Cardiac muscle cell (in vitro differentiated cells and primary cell): Measurements from ENCODE around the gene PLB1. TPM values are rescaled to one million over a fixed set of nuclear protein-coding genes. Genes with fewer than 3 reads are reported as not detected.
A peak's percentile ranks its signal among the peaks of the same experiment; 100 is the strongest.

Source experiments
- DNase-seq, 2 donors: peaks; one replicate each; pipeline versions ENCODE4 v3.0.0 to v3.0.0-alpha.2; 2010 to 2017; ENCODE audit warnings: low read depth in 1 of 2, low spot score in 1 of 2
- H3K27ac ChIP-seq: fragments of 200-600 bp; sonication (generic); 2 replicates; pipeline ENCODE4 v1.5.1; 2016
- H3K27me3 ChIP-seq: fragments of 200-600 bp; sonication (generic); 2 replicates; pipeline ENCODE4 v1.6.0; 2016; ENCODE audit warnings: control low read depth
- H3K36me3 ChIP-seq: fragments of 200-600 bp; sonication (generic); 2 replicates; pipeline ENCODE4 v1.5.1; 2016; ENCODE audit warnings: control low read depth
- H3K4me1 ChIP-seq: fragments of 200-600 bp; sonication (generic); 2 replicates; pipeline ENCODE4 v1.8.1; 2017; ENCODE audit warnings: low read depth, mild to moderate bottlenecking, mixed run types
- H3K4me3 ChIP-seq: fragments of 200-600 bp; sonication (generic); 2 replicates; pipeline ENCODE4 v1.5.1; 2016; ENCODE audit warnings: mild to moderate bottlenecking
- H3K9me3 ChIP-seq: fragments of 200-600 bp; sonication (generic); 2 replicates; pipeline ENCODE4 v1.5.1; 2017; ENCODE audit warnings: low read depth, mild to moderate bottlenecking, control low read depth
- polyA plus RNA-seq: library from polyadenylated mRNA; unstranded; fragments of >200 nt; fragmentation: Nextera tagmentation; extraction: Ambion mirVana; gene quantifications from 2 replicates; pipeline ENCODE4 v1.2.1, GENCODE V29; 2016
- total RNA-seq: library from RNA; depleted of rRNA; stranded (reverse); fragments of >200 nt; gene quantifications from 2 replicates; pipeline ENCODE4 v1.2.3, GENCODE V29; 2016
- TF ChIP-seq, protein P1 (sequence below): IDR thresholded peaks from 2 replicates; pipeline ENCODE4 v1.5.1; 2012; ENCODE audit warnings: low read depth, mild to moderate bottlenecking, low read length

Gene PLB1
- total and polyA plus RNA-seq, 2 experiments from 2014 or later: 1.1 to 1.2 TPM

DNA sequence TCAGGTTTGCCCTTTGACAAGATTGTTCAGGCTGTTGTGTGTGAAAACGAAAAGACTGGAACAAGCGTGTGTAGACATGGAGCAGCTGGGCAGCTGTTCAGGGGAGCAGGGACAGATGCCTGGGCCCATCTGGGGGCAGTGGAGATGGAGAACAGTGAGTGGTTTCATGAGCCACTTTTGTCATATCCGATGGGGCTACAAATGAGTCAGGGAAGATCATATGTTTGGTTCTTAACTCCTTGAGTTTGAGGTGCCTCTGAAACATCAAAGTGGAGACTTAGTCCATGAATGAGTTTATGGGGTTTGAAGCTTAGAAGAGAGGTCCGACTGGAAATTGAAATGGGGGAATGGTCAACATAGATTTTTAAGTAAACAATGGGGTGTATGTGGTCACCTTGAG lies 9.3 kb upstream of the PLB1 start:
- no peaks in the 10 kb centered on the region for H3K9me3 ChIP-seq
- H3K27ac ChIP-seq: no peak overlapping the region
- TF ChIP-seq, protein P1, sequence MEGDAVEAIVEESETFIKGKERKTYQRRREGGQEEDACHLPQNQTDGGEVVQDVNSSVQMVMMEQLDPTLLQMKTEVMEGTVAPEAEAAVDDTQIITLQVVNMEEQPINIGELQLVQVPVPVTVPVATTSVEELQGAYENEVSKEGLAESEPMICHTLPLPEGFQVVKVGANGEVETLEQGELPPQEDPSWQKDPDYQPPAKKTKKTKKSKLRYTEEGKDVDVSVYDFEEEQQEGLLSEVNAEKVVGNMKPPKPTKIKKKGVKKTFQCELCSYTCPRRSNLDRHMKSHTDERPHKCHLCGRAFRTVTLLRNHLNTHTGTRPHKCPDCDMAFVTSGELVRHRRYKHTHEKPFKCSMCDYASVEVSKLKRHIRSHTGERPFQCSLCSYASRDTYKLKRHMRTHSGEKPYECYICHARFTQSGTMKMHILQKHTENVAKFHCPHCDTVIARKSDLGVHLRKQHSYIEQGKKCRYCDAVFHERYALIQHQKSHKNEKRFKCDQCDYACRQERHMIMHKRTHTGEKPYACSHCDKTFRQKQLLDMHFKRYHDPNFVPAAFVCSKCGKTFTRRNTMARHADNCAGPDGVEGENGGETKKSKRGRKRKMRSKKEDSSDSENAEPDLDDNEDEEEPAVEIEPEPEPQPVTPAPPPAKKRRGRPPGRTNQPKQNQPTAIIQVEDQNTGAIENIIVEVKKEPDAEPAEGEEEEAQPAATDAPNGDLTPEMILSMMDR: no peak
- H3K4me3 ChIP-seq: no peak overlapping the region
- H3K4me1 ChIP-seq: no peaks in the 10 kb centered on the region
- no peaks in the 10 kb centered on the region for H3K27me3 ChIP-seq
- no peak for DNase-seq
- no peaks in the 10 kb centered on the region for H3K36me3 ChIP-seq

DNA sequence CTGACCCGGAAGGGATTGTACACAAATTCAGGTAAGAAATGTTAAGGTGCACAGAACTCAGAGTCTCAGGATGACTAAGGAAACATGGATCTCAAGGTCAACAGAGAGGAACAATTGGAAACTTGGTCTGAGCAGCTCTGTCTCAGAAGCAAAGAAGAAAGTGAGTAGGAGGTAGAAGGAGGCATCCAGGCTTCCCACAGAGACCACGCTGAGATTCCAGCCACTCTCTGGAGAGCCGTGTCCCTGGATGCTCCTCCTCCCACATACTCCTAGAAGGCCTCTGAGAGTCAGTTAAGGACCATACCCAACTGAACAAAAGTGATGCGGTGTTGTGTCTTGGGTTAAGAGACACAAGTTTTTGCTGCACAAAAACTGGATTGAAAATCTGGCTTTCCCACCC lies 8.6 kb upstream of the PLB1 start:
- Histone ChIP-seq H3K27ac (no peak overlapping the region), H3K36me3 (no peaks in the 10 kb centered on the region), H3K27me3 (peaks cover 3% of the 10 kb centered on the region), H3K4me3 (no peak overlapping the region), H3K9me3 (no peaks in the 10 kb centered on the region), H3K4me1 (no peaks in the 10 kb centered on the region)
- TF ChIP-seq, protein P1: no peak
- no peak for DNase-seq

DNA sequence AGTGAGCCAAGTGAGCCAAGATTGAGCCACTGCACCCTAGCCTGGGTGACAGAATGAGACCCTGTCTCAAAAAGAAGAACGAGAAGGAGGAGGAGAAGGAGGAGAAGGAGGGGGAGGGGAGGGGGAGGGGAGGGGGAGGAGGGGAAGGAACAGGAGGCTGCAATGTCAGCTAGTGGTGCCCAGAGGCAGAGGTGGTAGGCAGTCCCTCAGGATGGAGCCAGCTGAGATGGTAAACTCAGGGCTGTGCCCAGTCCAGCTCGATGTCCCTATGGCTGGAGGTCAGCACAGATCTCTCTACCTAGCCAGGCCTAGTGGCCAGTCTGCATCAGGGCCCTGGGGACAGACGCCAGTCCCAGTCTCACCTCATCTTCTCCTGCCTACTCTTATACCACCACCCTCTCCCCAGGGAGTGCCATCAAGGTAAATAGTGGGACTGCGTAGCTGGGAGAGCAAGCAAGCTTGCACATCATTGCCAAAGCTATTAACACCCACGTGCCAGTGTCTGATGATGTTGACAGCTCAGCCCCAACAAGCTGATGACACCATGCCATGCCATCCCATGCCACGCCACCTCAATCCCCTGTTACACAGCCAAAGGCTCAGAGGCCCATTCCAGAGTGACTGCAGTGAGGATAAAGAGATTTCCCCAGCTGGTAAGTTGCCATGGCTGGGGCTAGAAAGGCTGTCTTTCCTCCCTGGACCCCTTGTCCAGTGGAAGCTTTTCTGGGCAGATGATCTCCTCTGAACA lies 7.6 kb upstream of the PLB1 start:
- no peak overlapping the region for H3K27ac ChIP-seq
- H3K4me3 ChIP-seq: no peak overlapping the region
- no peaks in the 10 kb centered on the region for H3K9me3 ChIP-seq
- no peaks in the 10 kb centered on the region for H3K36me3 ChIP-seq
- TF ChIP-seq, protein P1: no peak
- peaks cover 3% of the 10 kb centered on the region for H3K27me3 ChIP-seq
- H3K4me1 ChIP-seq: no peaks in the 10 kb centered on the region
- no peak for DNase-seq

DNA sequence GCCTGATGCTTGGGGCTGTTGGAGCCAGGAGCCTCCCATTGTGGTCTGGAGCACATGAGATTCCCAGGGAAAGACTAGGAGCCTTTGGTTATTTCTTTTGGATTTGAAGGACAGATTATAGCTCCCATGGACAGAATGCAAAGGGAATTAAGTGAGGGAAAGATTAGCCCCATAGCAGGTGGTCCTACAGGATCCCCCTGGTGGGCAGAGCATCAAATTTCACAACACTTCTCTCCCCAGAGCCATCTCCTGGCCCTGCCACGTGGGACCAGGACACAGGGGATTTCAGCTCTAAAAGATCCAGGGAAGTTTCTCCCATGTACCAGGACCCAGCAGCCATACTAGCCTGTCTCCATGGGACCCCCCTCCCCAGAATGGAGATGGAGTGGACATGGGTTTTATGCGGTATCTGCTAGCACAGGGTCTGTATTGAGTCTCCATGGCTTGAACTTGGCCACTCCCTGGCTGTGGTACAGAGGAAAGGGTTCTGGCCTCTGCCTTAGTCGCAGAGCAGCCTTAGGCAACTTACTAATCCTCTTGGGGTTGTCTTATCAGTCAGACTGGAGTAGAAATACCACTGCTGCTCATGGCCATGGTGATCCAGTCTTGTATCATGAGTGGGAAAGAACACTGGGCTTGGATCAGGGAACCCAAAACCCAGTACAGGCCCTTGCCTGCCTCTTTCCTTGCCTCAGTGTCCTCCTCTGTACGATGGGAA lies 6.8 kb upstream of the PLB1 start:
- TF ChIP-seq, protein P1: no peak
- no peak overlapping the region for H3K4me3 ChIP-seq
- peak in 1 of 2 donors; percentile 13 for DNase-seq
- H3K9me3 ChIP-seq: no peaks in the 10 kb centered on the region
- H3K36me3 ChIP-seq: no peaks in the 10 kb centered on the region
- H3K4me1 ChIP-seq: no peaks in the 10 kb centered on the region
- no peak overlapping the region for H3K27ac ChIP-seq
- H3K27me3 ChIP-seq: peaks cover 3% of the 10 kb centered on the region

DNA sequence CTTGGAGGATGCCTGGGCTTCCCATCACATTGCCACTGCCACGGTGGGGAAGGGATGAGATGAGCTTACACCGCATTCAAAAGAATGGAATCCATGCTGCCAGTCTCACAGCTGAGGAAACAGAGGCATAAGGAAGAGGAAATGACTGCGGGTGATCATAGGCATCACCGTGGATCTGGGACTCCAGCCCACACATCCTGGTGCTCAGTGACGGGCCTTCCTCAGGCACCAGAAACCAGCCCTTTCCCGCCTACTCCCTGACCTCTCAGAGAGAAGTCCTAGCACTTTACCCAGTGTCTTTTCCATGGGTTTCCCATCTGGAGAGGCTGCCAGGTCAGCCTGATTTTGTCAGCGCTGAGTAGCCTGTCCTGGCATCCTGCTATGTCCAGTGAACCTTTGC lies 5.3 kb upstream of the PLB1 start:
- Histone ChIP-seq H3K27me3 (peaks cover 3% of the 10 kb centered on the region), H3K36me3 (no peaks in the 10 kb centered on the region), H3K9me3 (no peaks in the 10 kb centered on the region), H3K4me3 (no peak overlapping the region), H3K27ac (no peak overlapping the region), H3K4me1 (no peaks in the 10 kb centered on the region)
- no peak for DNase-seq
- TF ChIP-seq, protein P1: no peak
